Measurements from ENCODE around the gene HOXD11. TPM values are rescaled to one million over a fixed set of nuclear protein-coding genes. Genes with fewer than 3 reads are reported as not detected.

The HOXD11 gene
- total RNA-seq, 2 experiments from 2014 or later = not detected

DNA sequence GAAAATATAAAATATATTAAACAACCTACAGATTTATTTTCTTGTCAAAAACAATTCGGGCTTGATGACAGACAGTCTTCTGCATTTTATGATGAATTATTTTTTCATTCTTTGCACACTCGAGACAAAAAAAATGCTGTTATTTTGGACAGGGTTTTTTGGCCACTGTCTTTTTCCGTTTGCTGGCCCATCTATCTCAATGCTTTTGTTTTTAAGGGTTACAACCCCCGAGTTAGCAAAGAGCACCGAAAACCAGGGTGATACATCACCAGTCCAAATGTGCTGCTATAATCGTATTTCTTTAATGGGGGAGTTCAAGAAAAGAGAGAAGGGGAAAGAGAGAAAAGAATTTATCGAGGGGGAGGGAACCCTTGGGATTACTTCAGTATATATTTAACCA lies 31.0 kb upstream of the HOXD11 start:
- Mint-ChIP-seq H3K9me3 (peaks cover 5% of the 10 kb centered on the region), H3K27ac (no peak overlapping the region), H3K4me1 (peaks cover 7% of the 10 kb centered on the region), H3K27me3 (peaks cover 81% of the 10 kb centered on the region), H3K4me3 (no peak overlapping the region), H3K36me3 (ENCODE audit: low read depth) (peaks cover 3% of the 10 kb centered on the region)
- ChIA-PET CTCF (interaction anchor here (1.6 kb wide), 1 partner anchor 57 kb away, joined by 4 read pairs; no protein-coding TSS in a partner anchor), POLR2A (no interaction called here)
- DNase-seq = no peak

DNA sequence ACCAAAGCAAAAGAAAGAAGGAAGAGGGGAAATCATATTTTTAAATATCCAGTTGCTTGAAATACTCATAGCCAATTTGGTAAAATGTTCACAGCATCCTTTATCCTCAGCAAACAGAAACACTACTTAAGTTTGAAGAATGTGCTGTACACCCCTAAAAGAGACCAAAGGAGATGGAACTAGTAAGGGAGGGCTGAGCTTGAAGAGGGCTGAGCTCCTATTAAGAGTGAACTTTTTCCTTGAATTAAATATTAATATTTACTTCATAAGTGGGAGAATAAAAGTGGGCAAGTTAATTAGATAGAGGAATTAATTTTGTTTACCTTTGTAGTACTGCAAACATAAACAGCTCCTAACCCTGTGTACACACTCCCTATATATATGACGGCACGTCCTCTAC lies 30.3 kb upstream of the HOXD11 start:
- Mint-ChIP-seq H3K36me3 (ENCODE audit: low read depth) (peaks cover 3% of the 10 kb centered on the region), H3K27ac (no peak overlapping the region), H3K27me3 (peaks cover 80% of the 10 kb centered on the region), H3K4me1 (peaks cover 10% of the 10 kb centered on the region), H3K4me3 (no peak overlapping the region), H3K9me3 (peaks cover 5% of the 10 kb centered on the region)
- POLR2A ChIA-PET = no interaction called here
- no peak for DNase-seq
- CTCF ChIA-PET = interaction anchor here (0.7 kb wide), 1 partner anchor 377 kb away, joined by 3 read pairs; no protein-coding TSS in a partner anchor

DNA sequence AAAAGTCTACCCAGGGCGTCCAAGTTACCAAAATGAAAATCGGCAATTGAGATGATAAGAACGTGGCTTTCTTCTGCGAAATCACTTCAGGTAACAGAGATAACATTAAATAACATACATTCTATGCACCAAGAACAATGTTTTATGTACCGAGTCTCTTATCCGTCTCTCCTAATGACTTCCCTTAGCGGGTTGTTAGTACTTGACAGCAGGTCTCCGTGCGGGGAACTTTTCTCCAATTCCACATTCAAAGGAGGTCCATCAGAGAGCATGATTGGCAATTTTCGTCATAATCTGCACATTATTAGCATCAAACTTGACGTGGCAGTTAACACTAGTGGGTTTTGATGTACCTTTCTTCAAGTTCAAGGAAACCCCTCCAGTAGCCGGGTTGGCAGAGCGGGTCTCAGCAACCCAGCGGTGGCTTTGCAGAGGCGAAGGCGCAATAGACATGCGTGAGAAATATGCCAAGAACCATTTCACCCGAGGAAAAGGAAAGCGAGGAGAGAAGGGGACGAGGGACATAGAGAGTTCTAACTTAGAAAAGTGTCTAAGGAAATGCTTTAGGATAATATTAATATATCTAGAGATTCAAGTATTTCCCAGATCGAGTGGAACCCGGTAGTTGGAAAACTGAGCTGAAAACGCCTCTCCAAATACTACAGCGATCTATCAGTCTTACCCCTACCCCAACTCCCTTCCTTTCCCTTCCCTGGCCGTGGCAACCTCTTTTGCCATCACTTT lies 28.4 kb upstream of the HOXD11 start:
- CTCF ChIA-PET = interaction anchor here (0.9 to 1.8 kb wide), 2 partner anchors 53 to 83 kb away, joined by 3 to 4 read pairs; no protein-coding TSS in a partner anchor
- H3K27ac Mint-ChIP-seq = peak overlapping the region; percentile 79
- H3K9me3 Mint-ChIP-seq = peaks cover 5% of the 10 kb centered on the region
- peak overlapping the region; percentile 51 for H3K4me3 Mint-ChIP-seq
- H3K4me1 Mint-ChIP-seq = peaks cover 10% of the 10 kb centered on the region
- POLR2A ChIA-PET = no interaction called here
- H3K36me3 Mint-ChIP-seq (ENCODE audit: low read depth) = peaks cover 3% of the 10 kb centered on the region
- H3K27me3 Mint-ChIP-seq = peaks cover 79% of the 10 kb centered on the region
- no peak for DNase-seq

GRCh38 chr2:176079285-176079830 lies 27.7 kb upstream of the HOXD11 start:
- peak overlapping the region; percentile 79 for H3K27ac Mint-ChIP-seq
- H3K36me3 Mint-ChIP-seq (ENCODE audit: low read depth) = peaks cover 3% of the 10 kb centered on the region
- peaks cover 81% of the 10 kb centered on the region for H3K27me3 Mint-ChIP-seq
- peaks cover 5% of the 10 kb centered on the region for H3K9me3 Mint-ChIP-seq
- DNase-seq = no peak
- ChIA-PET CTCF (interaction anchor here (0.9 to 1.8 kb wide), 2 partner anchors 52 to 82 kb away, joined by 3 to 4 read pairs; no protein-coding TSS in a partner anchor), POLR2A (no interaction called here)
- H3K4me1 Mint-ChIP-seq = peaks cover 10% of the 10 kb centered on the region
- peak overlapping the region; percentile 51 for H3K4me3 Mint-ChIP-seq

- DNase-seq = no peak
- Mint-ChIP-seq H3K4me3 (peak overlapping the region; percentile 51), H3K4me1 (peaks cover 10% of the 10 kb centered on the region), H3K36me3 (ENCODE audit: low read depth) (peaks cover 3% of the 10 kb centered on the region), H3K9me3 (peaks cover 5% of the 10 kb centered on the region), H3K27me3 (peaks cover 81% of the 10 kb centered on the region), H3K27ac (peak overlapping the region; percentile 79)
- ChIA-PET CTCF (interaction anchor here (0.9 to 2.2 kb wide), 6 partner anchors 15 to 82 kb away, joined by 3 to 6 read pairs (median 4); no protein-coding TSS in a partner anchor), POLR2A (no interaction called here)
Measured at GRCh38 chr2:176079831-176080539, 27.1 kb upstream of the HOXD11 start.

GRCh38 chr2:176080540-176081375 lies 26.3 kb upstream of the HOXD11 start:
- peaks cover 3% of the 10 kb centered on the region for H3K36me3 Mint-ChIP-seq (ENCODE audit: low read depth)
- H3K9me3 Mint-ChIP-seq = peaks cover 5% of the 10 kb centered on the region
- ChIA-PET POLR2A (no interaction called here), CTCF (interaction anchor here (1.0 to 2.2 kb wide), 4 partner anchors 16 to 81 kb away, joined by 4 to 6 read pairs (median 5); no protein-coding TSS in a partner anchor)
- H3K4me3 Mint-ChIP-seq = peak overlapping the region; percentile 30
- no peak for DNase-seq
- H3K27me3 Mint-ChIP-seq = peaks cover 82% of the 10 kb centered on the region
- peak overlapping the region; percentile 73 for H3K27ac Mint-ChIP-seq
- peaks cover 10% of the 10 kb centered on the region for H3K4me1 Mint-ChIP-seq

GRCh38 chr2:176081376-176081836 lies 25.7 kb upstream of the HOXD11 start:
- peak overlapping the region; percentile 30 for H3K4me3 Mint-ChIP-seq
- no peak for DNase-seq
- peak overlapping the region; percentile 73 for H3K27ac Mint-ChIP-seq
- H3K36me3 Mint-ChIP-seq (ENCODE audit: low read depth) = peaks cover 3% of the 10 kb centered on the region
- H3K9me3 Mint-ChIP-seq = peaks cover 5% of the 10 kb centered on the region
- H3K4me1 Mint-ChIP-seq = peaks cover 10% of the 10 kb centered on the region
- CTCF ChIA-PET = interaction anchor here (1.2 to 2.2 kb wide), 5 partner anchors 16 to 81 kb away, joined by 3 to 6 read pairs (median 6); no protein-coding TSS in a partner anchor
- peaks cover 80% of the 10 kb centered on the region for H3K27me3 Mint-ChIP-seq
- POLR2A ChIA-PET = no interaction called here

GRCh38 chr2:176081837-176082524 lies 25.1 kb upstream of the HOXD11 start:
- peaks cover 10% of the 10 kb centered on the region for H3K4me1 Mint-ChIP-seq
- ChIA-PET CTCF (interaction anchor here (0.8 to 2.2 kb wide), 5 partner anchors 13 to 50 kb away, joined by 3 to 6 read pairs (median 3); no protein-coding TSS in a partner anchor), POLR2A (no interaction called here)
- peaks cover 5% of the 10 kb centered on the region for H3K9me3 Mint-ChIP-seq
- peaks cover 82% of the 10 kb centered on the region for H3K27me3 Mint-ChIP-seq
- H3K4me3 Mint-ChIP-seq = peak overlapping the region; percentile 10
- H3K27ac Mint-ChIP-seq = peak overlapping the region; percentile 73
- peaks cover 6% of the 10 kb centered on the region for H3K36me3 Mint-ChIP-seq (ENCODE audit: low read depth)
- DNase-seq = no peak

GRCh38 chr2:176082525-176082823 lies 24.6 kb upstream of the HOXD11 start:
- Mint-ChIP-seq H3K9me3 (peaks cover 5% of the 10 kb centered on the region), H3K36me3 (ENCODE audit: low read depth) (peaks cover 6% of the 10 kb centered on the region), H3K27ac (peak overlapping the region; percentile 62), H3K27me3 (peaks cover 83% of the 10 kb centered on the region), H3K4me3 (peak overlapping the region; percentile 40), H3K4me1 (peaks cover 10% of the 10 kb centered on the region)
- ChIA-PET CTCF (interaction anchor here (0.8 to 1.9 kb wide), 5 partner anchors 10 to 49 kb away, joined by 3 to 6 read pairs (median 3); no protein-coding TSS in a partner anchor), POLR2A (no interaction called here)
- no peak for DNase-seq

DNA sequence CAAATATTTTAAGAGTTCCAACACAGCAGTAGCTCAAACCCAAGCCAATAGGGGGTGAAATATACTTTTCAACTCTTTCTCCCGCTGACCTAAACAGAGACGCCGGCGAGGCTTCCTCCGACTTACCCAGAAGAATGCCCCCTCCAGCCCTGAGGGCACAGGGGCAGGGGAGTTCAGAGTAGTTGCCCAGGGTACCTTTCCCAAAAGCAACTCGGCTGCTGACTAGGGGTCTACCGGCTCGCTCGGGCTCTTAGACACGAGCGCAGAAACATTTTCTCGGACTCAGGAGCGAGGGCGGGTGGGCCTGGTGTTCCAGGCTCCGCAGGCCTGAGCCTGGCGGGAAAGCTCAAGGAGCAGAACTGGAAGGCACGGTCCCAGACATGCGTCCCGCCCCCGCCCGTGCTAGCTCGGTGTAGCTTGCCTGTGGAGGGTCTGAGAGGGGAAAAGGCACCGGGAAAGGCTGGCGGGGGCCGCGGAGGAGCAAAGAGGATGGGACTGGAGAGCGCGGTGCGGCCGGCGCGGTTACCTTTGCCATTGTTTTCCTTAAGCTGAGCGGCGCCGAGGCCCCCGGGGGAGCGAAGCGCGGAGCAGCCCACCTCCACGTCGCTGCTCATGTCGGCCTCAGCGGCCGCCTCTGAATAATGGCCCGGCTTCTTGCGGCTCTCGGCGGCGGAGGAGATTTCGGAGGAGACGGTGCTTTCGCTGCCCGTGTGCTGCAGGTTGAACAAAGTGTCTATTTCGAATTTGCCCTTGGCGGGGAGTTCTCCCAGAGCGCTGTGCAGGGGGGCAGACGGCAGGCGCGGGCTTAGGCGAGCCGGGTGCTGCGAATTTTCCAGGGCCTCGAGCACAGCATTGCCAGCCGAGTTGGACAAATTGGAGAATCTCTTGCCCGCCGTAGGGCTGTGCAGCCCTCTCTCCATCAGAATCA lies 24.0 kb upstream of the HOXD11 start:
- Mint-ChIP-seq H3K36me3 (ENCODE audit: low read depth) (peaks cover 6% of the 10 kb centered on the region), H3K27me3 (peaks cover 89% of the 10 kb centered on the region), H3K4me3 (peak overlapping the region; percentile 58), H3K9me3 (peaks cover 5% of the 10 kb centered on the region), H3K27ac (peak overlapping the region; percentile 78), H3K4me1 (peaks cover 10% of the 10 kb centered on the region)
- ChIA-PET POLR2A (no interaction called here), CTCF (interaction anchor here (0.8 to 1.9 kb wide), 4 partner anchors 11 to 49 kb away, joined by 3 to 6 read pairs (median 3); no protein-coding TSS in a partner anchor)
- DNase-seq = no peak

DNA sequence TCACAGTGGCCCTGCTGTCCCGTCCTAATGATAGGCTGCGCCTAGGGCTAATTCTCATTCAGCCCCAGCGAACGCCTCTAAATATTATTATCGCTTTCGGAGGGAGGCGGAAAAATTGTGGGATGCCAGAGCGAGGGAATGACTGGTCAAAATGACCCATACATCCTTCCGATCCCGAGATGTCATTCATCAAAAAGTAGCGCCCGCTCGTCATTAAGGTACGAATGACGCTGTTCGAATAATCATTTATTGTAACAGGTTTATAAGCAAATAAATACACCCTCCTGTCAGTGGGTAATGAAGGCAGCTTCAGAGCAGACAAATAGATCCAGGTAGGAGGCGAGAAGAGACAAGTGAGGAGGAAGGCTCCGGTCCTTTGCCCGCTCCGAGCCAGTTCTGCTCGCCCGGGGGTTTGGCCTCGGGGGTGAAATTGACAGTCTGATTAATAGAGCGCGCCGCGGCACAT lies 23.3 kb upstream of the HOXD11 start, which contains the start of gene EVX2:
EVX2 (minus strand) TSS at position 167 of the 466 bp plus-strand sequence. CDS start 186 bp downstream, outside the sequence.
- H3K27ac Mint-ChIP-seq = peak within 1 kb of the TSS; percentile 78
- peaks cover 6% of the 10 kb centered on the region for H3K36me3 Mint-ChIP-seq (ENCODE audit: low read depth)
- ChIA-PET CTCF (interaction anchor here (1.0 kb wide), 1 partner anchor 11 kb away, joined by 3 read pairs; no protein-coding TSS in a partner anchor), POLR2A (no interaction called here)
- peak within 1 kb of the TSS; percentile 58 for H3K4me3 Mint-ChIP-seq
- H3K9me3 Mint-ChIP-seq = peaks cover 5% of the 10 kb centered on the region
- peaks cover 90% of the 10 kb centered on the region for H3K27me3 Mint-ChIP-seq
- no peak for DNase-seq
- H3K4me1 Mint-ChIP-seq = peaks cover 14% of the 10 kb centered on the region

Measured in activated CD4-positive, alpha-beta T cell treated with anti-CD3 and anti-CD28 coated beads, Interleukin-2, amount 10 ng/mL, durations not matched to agents 7 days and 5 days (primary cell).